GM12878 (cell line): ENCODE results near the gene GFRA1. TPM values are rescaled to one million over a fixed set of nuclear protein-coding genes. Genes with fewer than 3 reads are reported as not detected.

Experiments
- ATAC-seq: fragments of 200-7000 bp; cut with Tn5 transposase; 3 replicates; pipeline ENCODE4 v1.9.1; 2020; ENCODE audit warnings: mild to moderate bottlenecking, moderate library complexity
- BruUV-seq: library from RNA; stranded (reverse); fragments of 400-500 nt; replicated peaks from 2 replicates; lab custom pipeline; 2021; lab: Mats Ljungman, UMichigan
- CTCF ChIA-PET: fragments of 300-600 bp; sonication (Branson Sonifier 250); formaldehyde crosslinking; extraction: SDS; loops from one replicate; lab custom pipeline; 2021; ENCODE audit warnings: inconsistent platforms; lab: Yijun Ruan, JAX
- POLR2A ChIA-PET: fragments of 350-600 bp; formaldehyde crosslinking; extraction: SDS; loops from one replicate; lab custom pipeline; 2021; ENCODE audit warnings: inconsistent platforms; lab: Charles Lee
- RAD21 ChIA-PET: fragments of 300-600 bp; sonication (Branson Sonifier 250); formaldehyde crosslinking; loops from one replicate; lab custom pipeline; 2023; ENCODE audit warnings: antibody characterized with exemption; ENCODE audit not compliant: unreplicated experiment; lab: Charles Lee
- SMC1A ChIA-PET: fragments of 300-600 bp; sonication (Branson Sonifier 250); formaldehyde crosslinking; loops from one replicate; lab custom pipeline; 2023; ENCODE audit not compliant: unreplicated experiment, uncharacterized antibody; lab: Charles Lee
- DNase-seq: peaks from one replicate; pipeline ENCODE4 v3.0.0-alpha.2; 2011; ENCODE audit warnings: low read depth, low spot score
- FAIRE-seq: peaks from 3 replicates; lab custom pipeline; 2011; peaks lifted over from hg19 to GRCh38; lab: Jason Lieb, UNC
- H2AFZ ChIP-seq: 2 replicates; pipeline ENCODE4 v1.6.0; 2011; ENCODE audit warnings: low read depth, low read length, control low read depth; ENCODE audit not compliant: control insufficient read depth
- H3K27ac ChIP-seq: 2 replicates; pipeline ENCODE4 v1.5.1; 2011; ENCODE audit warnings: control low read depth; ENCODE audit not compliant: control insufficient read depth, insufficient read depth
- H3K27me3 ChIP-seq, 2 experiments: replicated peaks in 1 of 2; 2 replicates each; pipeline versions ENCODE4 v1.6.0 to v1.6.1; 2011; ENCODE audit warnings: low read length in 1 of 2; ENCODE audit not compliant: control insufficient read depth in 2 of 2, insufficient read depth in 2 of 2
- H3K36me3 ChIP-seq, 2 experiments: 2 replicates each; pipeline ENCODE4 v1.5.1; 2011; ENCODE audit warnings: low read length in 1 of 2; ENCODE audit not compliant: control insufficient read depth in 2 of 2, insufficient read depth in 2 of 2
- H3K4me1 ChIP-seq: 2 replicates; pipeline ENCODE4 v1.6.1; 2011; ENCODE audit warnings: mild to moderate bottlenecking, low read length, moderate library complexity, mixed read lengths; ENCODE audit not compliant: control insufficient read depth, insufficient read depth
- H3K4me2 ChIP-seq: 2 replicates; pipeline ENCODE4 v1.6.0; 2011; ENCODE audit warnings: control low read depth; ENCODE audit not compliant: control insufficient read depth, insufficient read depth
- H3K4me3 ChIP-seq: fragments of 200-600 bp; sonication (generic); 2 replicates; pipeline ENCODE4 v1.5.1; 2016
- H3K79me2 ChIP-seq: 2 replicates; pipeline ENCODE4 v1.6.0; 2011; ENCODE audit warnings: low read length; ENCODE audit not compliant: control insufficient read depth, insufficient read depth
- H3K9ac ChIP-seq: 2 replicates; pipeline ENCODE4 v1.8.0; 2011; ENCODE audit warnings: low read length, control low read depth, mixed read lengths; ENCODE audit not compliant: control insufficient read depth, insufficient read depth
- H3K9me3 ChIP-seq: replicated peaks from 3 replicates; pipeline ENCODE4 v1.5.1; 2011; ENCODE audit warnings: mild to moderate bottlenecking, low read length; ENCODE audit not compliant: control insufficient read depth, insufficient read depth
- H4K20me1 ChIP-seq: 2 replicates; pipeline ENCODE4 v1.6.0; 2011; ENCODE audit not compliant: control insufficient read depth, insufficient read depth
- BCLAF1 ChIP-seq: fragments of 450-650 bp; IDR thresholded peaks from 2 replicates; pipeline ENCODE4 v1.6.1; 2017; ENCODE audit warnings: antibody characterized with exemption, mild to moderate bottlenecking, moderate library complexity
- SIX5 ChIP-seq: IDR thresholded peaks from 2 replicates; pipeline ENCODE4 v1.6.1; 2011; ENCODE audit warnings: mild to moderate bottlenecking, low read depth, low read length, moderate library complexity; ENCODE audit not compliant: severe bottlenecking
- TAF1 ChIP-seq: IDR thresholded peaks from 2 replicates; pipeline ENCODE4 v1.6.1; 2011; ENCODE audit warnings: mild to moderate bottlenecking, low read depth, low read length, borderline replicate concordance
- in situ Hi-C: fragments of 300-500 bp; cut with MboI; formaldehyde crosslinking; loops from 9 replicates; pipeline ENCODE4 v1.14.3; 2018; ENCODE audit warnings: mixed read lengths
- intact Hi-C: fragments of 100-400 bp; cut with micrococcal nuclease; formaldehyde crosslinking; loops from one replicate; pipeline ENCODE4 v1.14.2; 2022; ENCODE audit not compliant: unreplicated experiment
- polyA plus RNA-seq, 11 experiments: library from polyadenylated mRNA; depleted of rRNA in 4 of 11; unstranded in 6 of 11; stranded (reverse) in 5 of 11; fragments of >200 nt; fragmentation: Nextera tagmentation in 4 of 11; fragmentation: Illumina TruSeq in 1 of 11; extraction: Ambion mirVana in 4 of 11; extraction: Trizol in 1 of 11; gene quantifications; 1 replicate in 1 of 11; 2 replicates in 10 of 11; pipeline versions ENCODE4 v1.2.1 to v1.2.3, GENCODE V29; 2011 to 2016; ENCODE audit warnings: inconsistent platforms in 2 of 11, missing spikeins in 2 of 11, low read depth in 1 of 11
- total RNA-seq, 4 experiments: library from RNA; depleted of rRNA in 3 of 4; stranded (reverse); fragments of >200 nt in 3 of 4; fragmentation: Illumina TruSeq in 1 of 4; extraction: Trizol in 1 of 4; gene quantifications; 2 replicates each; pipeline versions ENCODE4 v1.2.1 to v1.2.3, GENCODE V29; 2013 to 2021
- TF ChIP-seq, protein P1 (sequence below): fragments of 450-650 bp; IDR thresholded peaks from 2 replicates; pipeline ENCODE4 v1.6.1; 2017; ENCODE audit warnings: mild to moderate bottlenecking, low read depth, inconsistent platforms; ENCODE audit not compliant: poor library complexity, severe bottlenecking

GFRA1 gene
- total and polyA plus RNA-seq, 10 of the 15 experiments (the other 5 are each of a cell fraction or from before 2014, with no cell fraction given) = 0.05 to 0.19 TPM; not detected in 8

DNA sequence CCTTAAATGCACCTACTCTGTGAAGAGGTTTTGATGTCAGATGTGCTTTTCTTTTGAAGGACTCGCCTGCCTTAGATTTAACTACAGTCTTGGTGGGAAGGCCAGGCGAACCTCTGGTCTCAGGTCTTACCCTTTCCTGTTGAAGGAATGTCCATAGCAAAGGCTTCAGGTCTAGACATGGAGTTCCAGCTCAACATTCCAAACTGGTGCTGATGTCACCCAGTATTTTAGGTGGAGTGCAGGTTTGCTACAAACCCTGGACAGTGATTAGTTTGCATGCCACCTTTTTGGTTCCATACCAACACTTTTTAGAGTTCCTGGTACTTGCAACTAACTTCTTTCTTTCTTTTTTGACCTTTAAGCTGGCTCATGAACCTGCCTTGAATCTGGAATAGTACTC, 258.7 kb downstream of the GFRA1 start (continued):
- TF ChIP-seq BCLAF1 (no peak), TAF1 (no peak)
- TF ChIP-seq, protein P1, sequence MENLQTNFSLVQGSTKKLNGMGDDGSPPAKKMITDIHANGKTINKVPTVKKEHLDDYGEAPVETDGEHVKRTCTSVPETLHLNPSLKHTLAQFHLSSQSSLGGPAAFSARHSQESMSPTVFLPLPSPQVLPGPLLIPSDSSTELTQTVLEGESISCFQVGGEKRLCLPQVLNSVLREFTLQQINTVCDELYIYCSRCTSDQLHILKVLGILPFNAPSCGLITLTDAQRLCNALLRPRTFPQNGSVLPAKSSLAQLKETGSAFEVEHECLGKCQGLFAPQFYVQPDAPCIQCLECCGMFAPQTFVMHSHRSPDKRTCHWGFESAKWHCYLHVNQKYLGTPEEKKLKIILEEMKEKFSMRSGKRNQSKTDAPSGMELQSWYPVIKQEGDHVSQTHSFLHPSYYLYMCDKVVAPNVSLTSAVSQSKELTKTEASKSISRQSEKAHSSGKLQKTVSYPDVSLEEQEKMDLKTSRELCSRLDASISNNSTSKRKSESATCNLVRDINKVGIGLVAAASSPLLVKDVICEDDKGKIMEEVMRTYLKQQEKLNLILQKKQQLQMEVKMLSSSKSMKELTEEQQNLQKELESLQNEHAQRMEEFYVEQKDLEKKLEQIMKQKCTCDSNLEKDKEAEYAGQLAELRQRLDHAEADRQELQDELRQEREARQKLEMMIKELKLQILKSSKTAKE = no peak

- ChIA-PET SMC1A (no interaction called here), POLR2A (no interaction called here), RAD21 (no interaction called here), CTCF (no interaction called here)
- intact Hi-C loops = no loop called here
- TF ChIP-seq SIX5 = no peak
- Histone ChIP-seq H4K20me1 (no peaks in the 10 kb centered on the region), H3K27me3 (no peaks in the 10 kb centered on the region), H3K79me2 (no peaks in the 10 kb centered on the region), H3K36me3 (no peaks in the 10 kb centered on the region), H3K4me3 (no peak overlapping the region), H3K9me3 (no peaks in the 10 kb centered on the region), H2AFZ (no peak overlapping the region), H3K9ac (no peak overlapping the region), H3K4me1 (no peaks in the 10 kb centered on the region), H3K4me2 (no peak overlapping the region), H3K27ac (no peak overlapping the region)
- FAIRE-seq (no peak), DNase-seq (no peak), ATAC-seq (no peak)
- in situ Hi-C loops = no loop called here
- no TSS peak for BruUV-seq
Measured at GRCh38 chr10:116011929-116012328, 261.1 kb downstream of the GFRA1 start.
